HepG2 (cell line): Measurements from ENCODE around the gene PACS1.

Experiments
- ARNTL ChIP-seq: sonication (generic); formaldehyde crosslinking; IDR thresholded peaks from 2 replicates; pipeline ENCODE4 v1.4.0; 2020; ENCODE audit warnings: mild to moderate bottlenecking, missing genetic modification reagents
- CBX5 ChIP-seq: sonication (generic); formaldehyde crosslinking; IDR thresholded peaks from 2 replicates; pipeline ENCODE4 v1.4.0; 2020; ENCODE audit warnings: missing genetic modification reagents, borderline replicate concordance
- CTCF ChIP-seq: sonication (generic); formaldehyde crosslinking; IDR thresholded peaks from 2 replicates; pipeline ENCODE4 v1.5.0; 2020; ENCODE audit warnings: mild to moderate bottlenecking, missing genetic modification reagents, moderate library complexity
- ETV5 ChIP-seq: IDR thresholded peaks from 2 replicates; pipeline ENCODE4 v1.6.1; 2018; ENCODE audit warnings: missing biosample characterization, missing genetic modification reagents, inconsistent platforms, borderline replicate concordance
- GPN1 ChIP-seq: sonication (generic); formaldehyde crosslinking; IDR thresholded peaks from 2 replicates; pipeline ENCODE4 v1.5.1; 2020; ENCODE audit warnings: missing genetic modification reagents, borderline replicate concordance
- HDAC2 ChIP-seq: sonication (generic); formaldehyde crosslinking; IDR thresholded peaks from 2 replicates; pipeline ENCODE4 v1.4.0; 2020; ENCODE audit warnings: missing genetic modification reagents
- HNF4G ChIP-seq, 2 experiments: sonication (generic) in 1 of 2; formaldehyde crosslinking in 1 of 2; IDR thresholded peaks; 2 replicates each; pipeline versions ENCODE4 v1.4.0 to v1.6.1; 2011 to 2020; ENCODE audit warnings: borderline replicate concordance in 2 of 2, low read depth in 2 of 2, mild to moderate bottlenecking in 2 of 2, low read length in 1 of 2, missing genetic modification reagents in 1 of 2, moderate library complexity in 1 of 2
- HOXA9 ChIP-seq: sonication (generic); formaldehyde crosslinking; IDR thresholded peaks from 2 replicates; pipeline ENCODE4 v1.8.1; 2022; ENCODE audit warnings: missing genetic modification reagents, mild to moderate bottlenecking, moderate library complexity, borderline replicate concordance
- MAX ChIP-seq: IDR thresholded peaks from 2 replicates; pipeline ENCODE4 v1.6.1; 2012; ENCODE audit warnings: inconsistent platforms
- PHB2 ChIP-seq: fragments of 450-650 bp; IDR thresholded peaks from 2 replicates; pipeline ENCODE4 v1.6.1; 2018; ENCODE audit not compliant: partially characterized antibody
- POLR2A ChIP-seq, 2 experiments: IDR thresholded peaks; 2 replicates each; pipeline ENCODE4 v1.6.1; 2011; ENCODE audit warnings: low read depth in 2 of 2, low read length in 2 of 2, mild to moderate bottlenecking in 1 of 2, moderate library complexity in 1 of 2; ENCODE audit not compliant: insufficient read depth in 1 of 2
- POLR2AphosphoS5 ChIP-seq: IDR thresholded peaks from 2 replicates; pipeline ENCODE4 v1.6.1; 2012; ENCODE audit warnings: low read depth, low read length
- SIN3A ChIP-seq: IDR thresholded peaks from 2 replicates; pipeline ENCODE4 v1.6.1; 2011; ENCODE audit warnings: low read depth, mild to moderate bottlenecking, control low read depth, low read length, borderline replicate concordance
- SMAD3 ChIP-seq: sonication (generic); formaldehyde crosslinking; IDR thresholded peaks from 2 replicates; pipeline ENCODE4 v1.4.0; 2020; ENCODE audit warnings: missing genetic modification reagents

GRCh38 chr11:66239998-66240780, 170.1 kb downstream of the PACS1 start:
- TF ChIP-seq HDAC2 (CRISPR knock-in tag) (no peak), POLR2A (IDR thresholded peaks at IDR 0.05; ENCODE audit: insufficient read depth in 1 of 2, low read depth in 2 of 2, low read length in 2 of 2) (no peak), SMAD3 (no peak), GPN1 (CRISPR knock-in tag) (no peak), PHB2 (no peak), CTCF (CRISPR knock-in tag) (no peak), HOXA9 (CRISPR knock-in tag) (no peak), HNF4G (IDR thresholded peaks at IDR 0.05; ENCODE audit: borderline replicate concordance, low read depth, low read length) (no peak), HNF4G (CRISPR knock-in tag; IDR thresholded peaks at IDR 0.05; ENCODE audit: borderline replicate concordance, low read depth) (no peak), CBX5 (CRISPR knock-in tag) (no peak), SIN3A (no peak), ARNTL (CRISPR knock-in tag) (no peak), MAX (no peak), ETV5 (CRISPR knock-in tag) (no peak), POLR2AphosphoS5 (no peak)
